Cardiac muscle cell (in vitro differentiated cells and primary cell): ENCODE results near the gene E2F2. TPM values are rescaled to one million over a fixed set of nuclear protein-coding genes. Genes with fewer than 3 reads are reported as not detected.
"Not testable (repeated sequence)": the region's sequence is repeated elsewhere in the genome, so short reads cannot be mapped to it uniquely, and the experiment has no call there.

Source experiments
- DNase-seq, 2 donors: peaks; one replicate each; pipeline versions ENCODE4 v3.0.0 to v3.0.0-alpha.2; 2010 to 2017; ENCODE audit warnings: low read depth in 1 of 2, low spot score in 1 of 2
- H3K27ac ChIP-seq: fragments of 200-600 bp; sonication (generic); 2 replicates; pipeline ENCODE4 v1.5.1; 2016
- H3K27me3 ChIP-seq: fragments of 200-600 bp; sonication (generic); 2 replicates; pipeline ENCODE4 v1.6.0; 2016; ENCODE audit warnings: control low read depth
- H3K36me3 ChIP-seq: fragments of 200-600 bp; sonication (generic); 2 replicates; pipeline ENCODE4 v1.5.1; 2016; ENCODE audit warnings: control low read depth
- H3K4me1 ChIP-seq: fragments of 200-600 bp; sonication (generic); 2 replicates; pipeline ENCODE4 v1.8.1; 2017; ENCODE audit warnings: low read depth, mild to moderate bottlenecking, mixed run types
- H3K4me3 ChIP-seq: fragments of 200-600 bp; sonication (generic); 2 replicates; pipeline ENCODE4 v1.5.1; 2016; ENCODE audit warnings: mild to moderate bottlenecking
- H3K9me3 ChIP-seq: fragments of 200-600 bp; sonication (generic); 2 replicates; pipeline ENCODE4 v1.5.1; 2017; ENCODE audit warnings: low read depth, mild to moderate bottlenecking, control low read depth
- CTCF ChIP-seq: IDR thresholded peaks from 2 replicates; pipeline ENCODE4 v1.5.1; 2012; ENCODE audit warnings: low read depth, mild to moderate bottlenecking, low read length
- polyA plus RNA-seq: library from polyadenylated mRNA; unstranded; fragments of >200 nt; fragmentation: Nextera tagmentation; extraction: Ambion mirVana; gene quantifications from 2 replicates; pipeline ENCODE4 v1.2.1, GENCODE V29; 2016
- total RNA-seq: library from RNA; depleted of rRNA; stranded (reverse); fragments of >200 nt; gene quantifications from 2 replicates; pipeline ENCODE4 v1.2.3, GENCODE V29; 2016

E2F2 gene
- total and polyA plus RNA-seq, 2 experiments from 2014 or later, result 2.1 to 2.2 TPM

DNA sequence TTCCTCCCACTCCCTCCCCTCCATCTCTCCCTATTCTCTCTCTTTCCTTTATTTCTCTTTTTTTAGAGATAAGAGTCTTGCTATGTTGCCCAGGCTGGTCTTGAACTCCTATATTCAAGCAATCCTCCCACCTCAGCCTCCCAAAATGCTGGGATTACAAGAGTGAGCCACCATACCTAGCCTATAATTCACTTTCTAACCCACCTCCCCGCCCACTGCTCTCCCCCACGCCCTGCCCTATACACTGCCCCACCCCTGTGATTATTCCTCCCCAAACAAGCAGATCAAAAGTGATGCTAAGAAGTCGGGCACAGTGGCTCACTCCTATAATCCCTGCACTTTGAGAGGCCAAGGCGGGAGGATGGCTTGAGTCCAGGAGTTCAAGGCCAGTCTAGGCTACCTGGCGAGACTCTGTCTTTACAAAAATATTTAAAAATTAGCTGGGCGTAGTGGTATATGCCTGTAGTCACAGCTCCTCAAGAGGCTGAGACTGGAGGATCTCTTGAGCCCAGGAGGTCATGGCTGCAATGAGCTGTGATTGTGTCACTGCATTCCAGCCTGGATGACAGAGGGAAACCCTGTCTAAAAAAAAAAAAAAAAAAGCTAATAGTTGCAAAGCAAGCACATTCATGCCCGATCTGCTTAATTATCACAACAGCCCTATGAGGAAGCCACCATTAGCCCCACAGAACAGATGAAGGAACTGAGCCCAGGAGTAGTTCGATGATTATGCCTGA is 12.8 kb upstream of the E2F2 start:
- H3K4me3 ChIP-seq, result no peak overlapping the region
- H3K9me3 ChIP-seq, result no peaks in the 10 kb centered on the region
- no peak for TF ChIP-seq CTCF
- no peaks in the 10 kb centered on the region for H3K27me3 ChIP-seq
- H3K36me3 ChIP-seq, result no peaks in the 10 kb centered on the region
- DNase-seq, result no peak
- no peak overlapping the region for H3K27ac ChIP-seq
- H3K4me1 ChIP-seq, result peaks cover 5% of the 10 kb centered on the region

DNA sequence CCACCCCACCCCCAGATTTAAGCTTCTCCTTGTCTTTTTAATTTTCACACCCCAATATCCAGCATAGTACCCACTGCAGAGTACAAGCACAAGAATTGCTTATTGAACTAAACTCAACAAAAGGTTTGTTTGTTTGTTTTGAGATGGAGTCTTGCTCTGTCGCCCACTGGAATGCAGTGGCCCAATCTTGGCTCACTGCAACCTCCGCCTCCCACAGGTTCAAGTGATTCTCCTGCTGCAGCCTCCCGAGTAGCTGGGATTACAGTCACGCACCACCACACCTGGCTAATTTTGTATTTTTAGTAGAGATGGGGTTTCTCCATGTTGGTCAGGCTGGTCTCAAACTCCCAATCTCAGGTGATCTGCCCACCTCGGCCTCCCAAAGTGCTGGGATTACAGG is 11.9 kb upstream of the E2F2 start:
- H3K4me1 ChIP-seq, H3K4me3 ChIP-seq, H3K36me3 ChIP-seq, H3K27me3 ChIP-seq, DNase-seq, H3K9me3 ChIP-seq, H3K27ac ChIP-seq: not testable (repeated sequence)

- H3K4me3 ChIP-seq, result no peak overlapping the region
- DNase-seq, result peak; percentile 92
- no peaks in the 10 kb centered on the region for H3K4me1 ChIP-seq
- peak; percentile 96 for TF ChIP-seq CTCF
- H3K36me3 ChIP-seq, result no peaks in the 10 kb centered on the region
- H3K27ac ChIP-seq, result no peak overlapping the region
- H3K9me3 ChIP-seq, result no peaks in the 10 kb centered on the region
- no peaks in the 10 kb centered on the region for H3K27me3 ChIP-seq
These were observed 8.7 kb upstream of the E2F2 start for GRCh38 chr1:23539698-23540266.

GRCh38 chr1:23537296-23537973 is 6.4 kb upstream of the E2F2 start:
- Histone ChIP-seq H3K4me3 (no peak overlapping the region), H3K9me3 (no peaks in the 10 kb centered on the region), H3K36me3 (no peaks in the 10 kb centered on the region), H3K27me3 (no peaks in the 10 kb centered on the region), H3K4me1 (no peaks in the 10 kb centered on the region), H3K27ac (no peak overlapping the region)
- DNase-seq, result peak in 1 of 2 donors; percentile 32
- no peak for TF ChIP-seq CTCF

DNA sequence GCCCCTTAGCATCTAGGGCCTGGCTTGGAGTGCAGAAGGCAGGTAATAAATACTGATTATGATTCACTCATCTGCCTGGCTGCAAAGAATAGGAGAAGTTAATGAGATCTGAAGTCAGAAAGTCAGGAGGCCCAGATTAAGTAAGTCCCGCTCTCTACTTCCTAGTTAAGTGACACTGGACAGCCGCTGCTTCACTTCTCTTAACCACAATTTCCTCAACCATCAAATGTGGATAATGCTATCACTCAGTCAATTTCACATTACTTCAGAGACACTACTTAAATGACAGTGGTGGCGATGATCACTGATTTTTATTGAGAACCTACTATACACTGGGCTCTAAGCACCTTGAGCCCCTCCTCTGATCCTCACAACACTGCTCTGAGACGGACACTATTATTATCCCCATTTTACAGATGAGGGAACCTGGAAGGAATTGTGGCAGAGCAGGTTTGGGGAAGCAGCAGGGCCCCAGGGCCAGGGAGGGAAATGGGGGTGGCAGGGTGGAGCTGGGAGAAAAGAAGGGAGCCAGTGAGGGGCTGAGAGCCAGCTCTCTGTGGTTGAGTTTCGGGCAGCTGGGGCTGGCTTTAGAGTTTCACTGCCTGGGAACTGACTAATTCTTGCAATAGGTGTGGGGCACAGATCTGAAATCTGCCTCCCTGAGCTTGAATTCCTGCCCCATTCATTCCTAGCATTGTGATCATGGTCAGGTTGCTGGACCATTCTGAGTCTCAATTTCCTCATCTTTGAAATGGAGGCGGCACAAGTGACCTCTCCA is 2.4 kb upstream of the E2F2 start:
- no peaks in the 10 kb centered on the region for H3K36me3 ChIP-seq
- peaks cover 6% of the 10 kb centered on the region for H3K4me1 ChIP-seq
- no peak overlapping the region for H3K27ac ChIP-seq
- H3K27me3 ChIP-seq, result peaks cover 9% of the 10 kb centered on the region
- H3K9me3 ChIP-seq, result no peaks in the 10 kb centered on the region
- no peak for DNase-seq
- no peak overlapping the region for H3K4me3 ChIP-seq
- no peak for TF ChIP-seq CTCF
